Measurements from ENCODE around the gene NSD1. TPM values are rescaled to one million over a fixed set of nuclear protein-coding genes. Genes with fewer than 3 reads are reported as not detected.

NSD1 gene, protein sequence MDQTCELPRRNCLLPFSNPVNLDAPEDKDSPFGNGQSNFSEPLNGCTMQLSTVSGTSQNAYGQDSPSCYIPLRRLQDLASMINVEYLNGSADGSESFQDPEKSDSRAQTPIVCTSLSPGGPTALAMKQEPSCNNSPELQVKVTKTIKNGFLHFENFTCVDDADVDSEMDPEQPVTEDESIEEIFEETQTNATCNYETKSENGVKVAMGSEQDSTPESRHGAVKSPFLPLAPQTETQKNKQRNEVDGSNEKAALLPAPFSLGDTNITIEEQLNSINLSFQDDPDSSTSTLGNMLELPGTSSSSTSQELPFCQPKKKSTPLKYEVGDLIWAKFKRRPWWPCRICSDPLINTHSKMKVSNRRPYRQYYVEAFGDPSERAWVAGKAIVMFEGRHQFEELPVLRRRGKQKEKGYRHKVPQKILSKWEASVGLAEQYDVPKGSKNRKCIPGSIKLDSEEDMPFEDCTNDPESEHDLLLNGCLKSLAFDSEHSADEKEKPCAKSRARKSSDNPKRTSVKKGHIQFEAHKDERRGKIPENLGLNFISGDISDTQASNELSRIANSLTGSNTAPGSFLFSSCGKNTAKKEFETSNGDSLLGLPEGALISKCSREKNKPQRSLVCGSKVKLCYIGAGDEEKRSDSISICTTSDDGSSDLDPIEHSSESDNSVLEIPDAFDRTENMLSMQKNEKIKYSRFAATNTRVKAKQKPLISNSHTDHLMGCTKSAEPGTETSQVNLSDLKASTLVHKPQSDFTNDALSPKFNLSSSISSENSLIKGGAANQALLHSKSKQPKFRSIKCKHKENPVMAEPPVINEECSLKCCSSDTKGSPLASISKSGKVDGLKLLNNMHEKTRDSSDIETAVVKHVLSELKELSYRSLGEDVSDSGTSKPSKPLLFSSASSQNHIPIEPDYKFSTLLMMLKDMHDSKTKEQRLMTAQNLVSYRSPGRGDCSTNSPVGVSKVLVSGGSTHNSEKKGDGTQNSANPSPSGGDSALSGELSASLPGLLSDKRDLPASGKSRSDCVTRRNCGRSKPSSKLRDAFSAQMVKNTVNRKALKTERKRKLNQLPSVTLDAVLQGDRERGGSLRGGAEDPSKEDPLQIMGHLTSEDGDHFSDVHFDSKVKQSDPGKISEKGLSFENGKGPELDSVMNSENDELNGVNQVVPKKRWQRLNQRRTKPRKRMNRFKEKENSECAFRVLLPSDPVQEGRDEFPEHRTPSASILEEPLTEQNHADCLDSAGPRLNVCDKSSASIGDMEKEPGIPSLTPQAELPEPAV (N-terminal part only)
- 100 to 1,000 TPM in 1 of 4 donors, 10 to 100 TPM in 3; 46.4 to 112 (median 50.1) TPM for total RNA-seq

DNA sequence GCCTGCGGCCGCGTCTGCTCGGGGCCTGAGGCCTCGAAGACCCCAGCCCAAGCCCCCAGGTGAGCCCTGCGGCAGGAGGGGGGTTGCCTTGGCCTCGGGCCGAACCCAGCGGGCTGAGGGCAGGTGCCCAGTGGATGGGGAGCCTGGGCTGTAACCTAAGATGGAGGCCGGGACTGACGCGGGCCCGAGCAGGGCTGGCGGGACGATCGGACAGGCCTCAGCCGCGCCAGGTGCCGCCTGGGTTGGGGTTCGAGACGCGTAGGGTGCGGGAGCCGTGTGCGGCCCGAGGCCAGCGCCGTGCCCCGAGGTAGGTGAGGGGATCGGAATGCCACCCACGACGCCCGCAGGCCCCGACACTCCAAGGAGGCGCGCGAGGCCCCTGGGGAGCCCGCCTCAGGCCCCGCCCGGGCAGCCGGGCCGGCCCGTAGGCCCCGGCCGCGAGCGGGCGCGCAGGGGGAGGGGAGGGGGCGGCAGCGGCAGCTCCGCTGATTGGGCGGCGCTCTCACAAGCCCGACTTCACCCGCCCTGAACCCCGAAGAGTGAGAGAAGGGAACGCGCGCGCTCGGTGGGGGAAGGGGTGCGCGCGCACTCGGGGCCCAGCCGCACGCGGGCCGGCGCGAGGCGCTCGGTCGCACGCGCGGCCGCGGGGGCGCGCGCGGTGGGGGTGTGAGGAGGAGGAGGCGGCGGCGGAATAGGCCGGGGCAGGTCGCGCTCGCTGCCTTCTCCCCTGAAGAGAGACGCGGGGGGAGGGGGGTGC lies at the start of gene NSD1:
NSD1 (plus strand) TSS at position 678 of the 757 bp plus-strand sequence. CDS start 1,331 bp downstream, outside the sequence.
- DNase-seq = peak; percentile 91 to 96 (median 93)
- H3K4me1 ChIP-seq = peaks cover 8 to 35% (median 23%) of the 10 kb centered on the region in 4 donors
- peak within 1 kb of the TSS; percentile 86 to 94 (median 92) for H3K27ac ChIP-seq
- TF ChIP-seq POLR2A (IDR thresholded peaks at IDR 0.05) = peak in 1 of 2 donors; percentile 69
- TF ChIP-seq CTCF (IDR thresholded peaks at IDR 0.05) = no peak
- peak within 1 kb of the TSS; percentile 70 to 89 (median 77) for H3K4me3 ChIP-seq
- no peaks in the 10 kb centered on the region for H3K9me3 ChIP-seq
- H3K36me3 ChIP-seq = peaks cover 0 to 21% (median 0%) of the 10 kb centered on the region in 3 donors
- H3K27me3 ChIP-seq = no peaks in the 10 kb centered on the region

GRCh38 chr5:177084175-177084574 lies 49.4 kb upstream of the NSD1 start:
- H3K4me1 ChIP-seq = peaks cover 0 to 31% (median 4%) of the 10 kb centered on the region in 4 donors
- no peak overlapping the region for H3K27ac ChIP-seq
- no peak for TF ChIP-seq POLR2A (IDR thresholded peaks at IDR 0.05)
- no peak for TF ChIP-seq CTCF (IDR thresholded peaks at IDR 0.05)
- no peak for DNase-seq
- H3K9me3 ChIP-seq = no peaks in the 10 kb centered on the region
- no peaks in the 10 kb centered on the region for H3K36me3 ChIP-seq
- H3K4me3 ChIP-seq = no peak overlapping the region
- no peaks in the 10 kb centered on the region for H3K27me3 ChIP-seq

GRCh38 chr5:177085985-177086653 lies 47.5 kb upstream of the NSD1 start:
- Histone ChIP-seq H3K27ac (peak overlapping the region; percentile 23 to 92 (median 74)), H3K36me3 (no peaks in the 10 kb centered on the region), H3K4me3 (peak overlapping the region in 1 of 4 donors; percentile 74), H3K9me3 (no peaks in the 10 kb centered on the region), H3K4me1 (peaks cover 0 to 49% (median 4%) of the 10 kb centered on the region in 4 donors), H3K27me3 (no peaks in the 10 kb centered on the region)
- TF ChIP-seq POLR2A (IDR thresholded peaks at IDR 0.05) (no peak), CTCF (IDR thresholded peaks at IDR 0.05) (peak in 2 of 6 experiments; percentile 17 to 18)
- no peak for DNase-seq

GRCh38 chr5:177086654-177087397 lies 46.7 kb upstream of the NSD1 start, which contains the start of gene FGFR4:
FGFR4 (plus strand) TSS chr5:177086915; CDS start chr5:177089603, 2,688 bp downstream.
- no peaks in the 10 kb centered on the region for H3K36me3 ChIP-seq
- TF ChIP-seq CTCF (IDR thresholded peaks at IDR 0.05) (peak in 5 of 6 experiments; percentile 68 to 97 (median 94)), POLR2A (IDR thresholded peaks at IDR 0.05) (peak; percentile 49 to 59)
- peak within 1 kb of the TSS; percentile 47 to 74 (median 64) for H3K4me3 ChIP-seq
- no peaks in the 10 kb centered on the region for H3K27me3 ChIP-seq
- H3K9me3 ChIP-seq = no peaks in the 10 kb centered on the region
- DNase-seq = peak; percentile 71 to 94 (median 89)
- peak within 1 kb of the TSS; percentile 49 to 92 (median 74) for H3K27ac ChIP-seq
- peaks cover 0 to 52% (median 4%) of the 10 kb centered on the region in 4 donors for H3K4me1 ChIP-seq
